GM23338 (cell line): ENCODE data around the gene SH2D6. TPM values are rescaled to one million over a fixed set of nuclear protein-coding genes. Genes with fewer than 3 reads are reported as not detected.

ENCODE experiments used
- ATAC-seq: fragments of 200-7000 bp; cut with Tn5 transposase; 3 replicates; pipeline ENCODE4 v1.9.1; 2020
- DNase-seq: peaks from one replicate; pipeline ENCODE4 v3.0.0-alpha.2; 2015; ENCODE audit warnings: low spot score
- H2AFZ ChIP-seq: fragments of 200-600 bp; sonication (generic); 2 replicates; pipeline ENCODE4 v1.8.0; 2016; ENCODE audit warnings: antibody characterized with exemption, mild to moderate bottlenecking, moderate library complexity
- H3F3A ChIP-seq: fragments of 200-600 bp; sonication (generic); replicated peaks from 2 replicates; pipeline ENCODE4 v1.8.0; 2017; ENCODE audit warnings: antibody characterized with exemption, mixed run types, low read depth
- H3K27ac ChIP-seq: fragments of 200-600 bp; sonication (generic); 2 replicates; pipeline ENCODE4 v1.6.1; 2016; ENCODE audit warnings: low read depth
- H3K27me3 ChIP-seq: fragments of 200-600 bp; sonication (generic); 2 replicates; pipeline ENCODE4 v1.8.0; 2016; ENCODE audit warnings: mild to moderate bottlenecking, mixed run types, moderate library complexity; ENCODE audit not compliant: insufficient read depth
- H3K36me3 ChIP-seq: fragments of 200-600 bp; sonication (generic); 2 replicates; pipeline ENCODE4 v1.8.0; 2016; ENCODE audit warnings: mild to moderate bottlenecking; ENCODE audit not compliant: insufficient read depth
- H3K4me1 ChIP-seq: fragments of 200-600 bp; sonication (generic); 2 replicates; pipeline ENCODE4 v1.8.0; 2016; ENCODE audit warnings: mild to moderate bottlenecking, moderate library complexity; ENCODE audit not compliant: insufficient read depth
- H3K4me2 ChIP-seq: fragments of 200-600 bp; sonication (generic); 2 replicates; pipeline ENCODE4 v1.7.1; 2017; ENCODE audit warnings: mixed run types
- H3K4me3 ChIP-seq: fragments of 200-600 bp; sonication (generic); 2 replicates; pipeline ENCODE4 v1.6.1; 2016; ENCODE audit warnings: mixed run types
- H3K79me2 ChIP-seq: fragments of 200-600 bp; sonication (generic); replicated peaks from 2 replicates; pipeline ENCODE4 v1.8.0; 2017; ENCODE audit warnings: mild to moderate bottlenecking; ENCODE audit not compliant: insufficient read depth
- H3K9me2 ChIP-seq: fragments of 200-600 bp; sonication (generic); 2 replicates; pipeline ENCODE4 v1.8.0; 2017; ENCODE audit not compliant: insufficient read depth
- H4K20me1 ChIP-seq: fragments of 200-600 bp; sonication (generic); replicated peaks from 2 replicates; pipeline ENCODE4 v1.8.0; 2017; ENCODE audit warnings: mild to moderate bottlenecking; ENCODE audit not compliant: insufficient read depth
- H3K27ac Mint-ChIP-seq: 2 replicates; pipeline ENCODE4 v1.8.0; 2020; ENCODE audit warnings: inconsistent platforms, mild to moderate bottlenecking, moderate library complexity, mixed read lengths
- H3K27me3 Mint-ChIP-seq: 3 replicates; pipeline ENCODE4 v1.8.0; 2022; ENCODE audit warnings: low read depth, mild to moderate bottlenecking, moderate library complexity, mixed read lengths, inconsistent platforms; ENCODE audit not compliant: insufficient read depth, poor library complexity
- H3K36me3 Mint-ChIP-seq: 3 replicates; pipeline ENCODE4 v1.8.0; 2021; ENCODE audit warnings: low read depth, mild to moderate bottlenecking, inconsistent platforms, moderate library complexity, mixed read lengths
- H3K4me1 Mint-ChIP-seq: 3 replicates; pipeline ENCODE4 v1.8.0; 2020; ENCODE audit warnings: mild to moderate bottlenecking, inconsistent platforms, mixed read lengths
- H3K4me3 Mint-ChIP-seq: 3 replicates; pipeline ENCODE4 v1.8.0; 2021; ENCODE audit warnings: moderate library complexity, mild to moderate bottlenecking, inconsistent platforms, mixed read lengths
- H3K9me3 Mint-ChIP-seq: 3 replicates; pipeline ENCODE4 v1.8.0; 2020; ENCODE audit warnings: moderate library complexity, mild to moderate bottlenecking, inconsistent platforms, mixed read lengths
- CREB1 ChIP-seq: fragments of 250-450 bp; sonication (Bioruptor Pico); IDR thresholded peaks from 2 replicates; pipeline ENCODE4 v1.5.0; 2020; ENCODE audit warnings: low read depth, mild to moderate bottlenecking, moderate library complexity
- CTCF ChIP-seq, 2 experiments: fragments of 200-600 bp in 1 of 2; sonication (generic) in 1 of 2; conservative IDR thresholded peaks; 2 replicates each; pipeline versions ENCODE4 v1.5.1 to v1.6.1; 2016 to 2017; ENCODE audit warnings: antibody characterized with exemption in 2 of 2, low read depth in 2 of 2, mild to moderate bottlenecking in 2 of 2, moderate library complexity in 1 of 2
- EZH2 ChIP-seq: fragments of 200-600 bp; sonication (generic); IDR thresholded peaks from one replicate; pipeline ENCODE4 v1.8.0; 2017; ENCODE audit warnings: antibody characterized with exemption, mild to moderate bottlenecking, low read depth; ENCODE audit not compliant: unreplicated experiment
- EZH2phosphoT487 ChIP-seq: fragments of 200-600 bp; sonication (generic); IDR thresholded peaks from one replicate; pipeline ENCODE4 v1.8.1; 2018; ENCODE audit warnings: antibody characterized with exemption; ENCODE audit not compliant: unreplicated experiment
- JUNB ChIP-seq: IDR thresholded peaks from one replicate; pipeline ENCODE4 v1.6.1; 2016; ENCODE audit warnings: antibody characterized with exemption; ENCODE audit not compliant: unreplicated experiment
- NANOG ChIP-seq: IDR thresholded peaks from 2 replicates; pipeline ENCODE4 v1.6.1; 2016; ENCODE audit warnings: antibody characterized with exemption, borderline replicate concordance
- REST ChIP-seq: IDR thresholded peaks from one replicate; pipeline ENCODE4 v1.6.1; 2018; ENCODE audit warnings: antibody characterized with exemption; ENCODE audit not compliant: unreplicated experiment
- STAT1 ChIP-seq: IDR thresholded peaks from one replicate; pipeline ENCODE4 v1.6.1; 2016; ENCODE audit warnings: antibody characterized with exemption; ENCODE audit not compliant: unreplicated experiment
- ZNF114 ChIP-seq: fragments of 250-450 bp; sonication (Bioruptor Pico); IDR thresholded peaks from 2 replicates; pipeline ENCODE4 v1.5.0; 2020; ENCODE audit warnings: mild to moderate bottlenecking, moderate library complexity
- ZNF331 ChIP-seq: fragments of 250-450 bp; sonication (Bioruptor Pico); IDR thresholded peaks from 2 replicates; pipeline ENCODE4 v1.5.0; 2020; ENCODE audit warnings: low read depth, mild to moderate bottlenecking, moderate library complexity
- ZNF462 ChIP-seq: fragments of 250-450 bp; sonication (Bioruptor Pico); IDR thresholded peaks from 2 replicates; pipeline ENCODE4 v1.5.0; 2020; ENCODE audit warnings: mild to moderate bottlenecking, moderate library complexity
- polyA plus RNA-seq: library from polyadenylated mRNA; unstranded; fragments of >200 nt; fragmentation: Nextera tagmentation; extraction: Ambion mirVana; gene quantifications from 2 replicates; pipeline ENCODE4 v1.2.1, GENCODE V29; 2016
- total RNA-seq: library from RNA; depleted of rRNA; stranded (reverse); fragments of >200 nt; shearing (Covaris generic); gene quantifications from 2 replicates; pipeline ENCODE4 v1.2.3, GENCODE V29; 2014
- TF ChIP-seq, protein P1 (sequence below): IDR thresholded peaks from 2 replicates; pipeline ENCODE4 v1.6.1; 2016; ENCODE audit warnings: antibody characterized with exemption

SH2D6 gene
- total and polyA plus RNA-seq, 2 experiments from 2014 or later: 0.37 TPM; not detected in 1

DNA sequence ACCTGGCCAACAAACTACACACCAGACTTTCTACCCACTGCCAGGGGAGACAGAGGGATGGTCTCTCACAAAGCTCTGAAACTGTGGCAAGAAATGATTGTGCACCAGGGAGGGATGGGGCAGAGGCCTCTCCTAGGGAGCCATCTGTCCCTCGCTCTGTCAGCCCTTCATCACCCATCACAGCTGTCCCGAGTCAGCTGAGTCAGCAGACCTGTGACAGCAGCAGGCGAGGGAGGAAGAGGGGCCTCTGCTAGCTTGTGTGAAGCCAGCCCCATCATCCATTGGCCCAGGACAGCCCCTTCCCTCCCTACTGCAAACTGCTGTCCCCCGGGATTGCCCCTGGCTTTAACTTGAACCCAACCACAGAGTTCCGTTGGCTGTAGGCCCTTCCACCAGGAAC lies 5.0 kb downstream of the SH2D6 start (continued):
- TF ChIP-seq CTCF (conservative IDR thresholded peaks at IDR 0.05; ENCODE audit: low read depth in 2 of 2) (no peak), JUNB (no peak), CREB1 (CRISPR knock-in tag) (no peak), EZH2phosphoT487 (no peak), STAT1 (no peak), ZNF114 (no peak), NANOG (no peak)
- TF ChIP-seq, protein P1, sequence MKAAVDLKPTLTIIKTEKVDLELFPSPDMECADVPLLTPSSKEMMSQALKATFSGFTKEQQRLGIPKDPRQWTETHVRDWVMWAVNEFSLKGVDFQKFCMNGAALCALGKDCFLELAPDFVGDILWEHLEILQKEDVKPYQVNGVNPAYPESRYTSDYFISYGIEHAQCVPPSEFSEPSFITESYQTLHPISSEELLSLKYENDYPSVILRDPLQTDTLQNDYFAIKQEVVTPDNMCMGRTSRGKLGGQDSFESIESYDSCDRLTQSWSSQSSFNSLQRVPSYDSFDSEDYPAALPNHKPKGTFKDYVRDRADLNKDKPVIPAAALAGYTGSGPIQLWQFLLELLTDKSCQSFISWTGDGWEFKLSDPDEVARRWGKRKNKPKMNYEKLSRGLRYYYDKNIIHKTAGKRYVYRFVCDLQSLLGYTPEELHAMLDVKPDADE: no peak

- no peak overlapping the region for H3K4me2 ChIP-seq
- Mint-ChIP-seq H3K4me3 (no peak overlapping the region), H3K27ac (no peak overlapping the region), H3K9me3 (no peaks in the 10 kb centered on the region), H3K4me1 (peaks cover 44% of the 10 kb centered on the region), H3K27me3 (peaks cover 32% of the 10 kb centered on the region), H3K36me3 (no peaks in the 10 kb centered on the region; the same call in 2 of the 3 replicates)
- no peak overlapping the region for H3K27ac ChIP-seq
- H3K4me3 ChIP-seq: no peak overlapping the region
- DNase-seq: no peak
- H3K4me1 ChIP-seq: peaks cover 33% of the 10 kb centered on the region
- no peaks in the 10 kb centered on the region for H3K79me2 ChIP-seq
- peaks cover 5% of the 10 kb centered on the region; the same call in 1 of the 2 replicates for H3F3A ChIP-seq
- no peak overlapping the region for H2AFZ ChIP-seq
- no peaks in the 10 kb centered on the region for H4K20me1 ChIP-seq
- no peak for ATAC-seq
- no peaks in the 10 kb centered on the region for H3K9me2 ChIP-seq
- peaks cover 4% of the 10 kb centered on the region; the same call in 1 of the 2 replicates for H3K27me3 ChIP-seq
- H3K36me3 ChIP-seq: no peaks in the 10 kb centered on the region
- no peak for TF ChIP-seq ZNF462
- TF ChIP-seq JUNB: no peak
- TF ChIP-seq ZNF331 (CRISPR knock-in tag): no peak
- no peak for TF ChIP-seq NANOG
- TF ChIP-seq EZH2: no peak
- no peak for TF ChIP-seq REST
These were observed 7.1 kb downstream of the SH2D6 start for GRCh38 chr2:85425588-85425987.
